Tibial artery (tissue), 4 donors: ENCODE data around the gene ZNRF1.
"Not testable (repeated sequence)": the region's sequence is repeated elsewhere in the genome, so short reads cannot be mapped to it uniquely, and the experiment has no call there.

ENCODE experiments used
- DNase-seq, 2 donors: peaks; one replicate each; pipeline ENCODE4 v3.0.0-alpha.2; 2019
- H3K27ac ChIP-seq, 2 donors: fragments of 200-600 bp; sonication (generic) in 1 of 2; 1 replicate in 1 of 2; 2 replicates in 1 of 2; pipeline ENCODE4 v1.5.1; 2018 to 2019; ENCODE audit warnings: mild to moderate bottlenecking in 1 of 2
- H3K27me3 ChIP-seq, 2 donors: fragments of 200-600 bp; sonication (generic) in 1 of 2; one replicate each; pipeline versions ENCODE4 v1.5.1 to v1.6.0; 2016 to 2019
- H3K36me3 ChIP-seq, 3 donors: fragments of 200-600 bp; sonication (generic) in 2 of 3; one replicate each; pipeline ENCODE4 v1.5.1; 2016 to 2019; ENCODE audit warnings: mild to moderate bottlenecking in 2 of 3
- H3K4me1 ChIP-seq, 4 donors: fragments of 200-600 bp; sonication (generic) in 2 of 4; 1 replicate in 3 of 4; 2 replicates in 1 of 4; pipeline ENCODE4 v1.5.1; 2016 to 2019
- H3K4me3 ChIP-seq, 2 donors: fragments of 200-600 bp; sonication (generic) in 1 of 2; 1 replicate in 1 of 2; 2 replicates in 1 of 2; pipeline ENCODE4 v1.5.1; 2018 to 2019; ENCODE audit warnings: mild to moderate bottlenecking in 2 of 2
- H3K9me3 ChIP-seq, 3 donors: fragments of 200-600 bp; sonication (generic) in 1 of 3; one replicate each; pipeline ENCODE4 v1.5.1; 2016 to 2019
- intact Hi-C: fragments of 100-400 bp; cut with DNase I; formaldehyde crosslinking; loops from one replicate; pipeline ENCODE4 v1.15.0; 2023; ENCODE audit warnings: low total_unique reads
- TF ChIP-seq, protein P1 (sequence below), 2 experiments: fragments of 200-600 bp in 1 of 2; fragments of 450-650 bp in 1 of 2; IDR thresholded peaks; one replicate each; pipeline ENCODE4 v1.5.1; 2017 to 2019; ENCODE audit warnings: antibody characterized with exemption in 2 of 2, mild to moderate bottlenecking in 1 of 2, moderate library complexity in 1 of 2

The ZNRF1 gene

DNA sequence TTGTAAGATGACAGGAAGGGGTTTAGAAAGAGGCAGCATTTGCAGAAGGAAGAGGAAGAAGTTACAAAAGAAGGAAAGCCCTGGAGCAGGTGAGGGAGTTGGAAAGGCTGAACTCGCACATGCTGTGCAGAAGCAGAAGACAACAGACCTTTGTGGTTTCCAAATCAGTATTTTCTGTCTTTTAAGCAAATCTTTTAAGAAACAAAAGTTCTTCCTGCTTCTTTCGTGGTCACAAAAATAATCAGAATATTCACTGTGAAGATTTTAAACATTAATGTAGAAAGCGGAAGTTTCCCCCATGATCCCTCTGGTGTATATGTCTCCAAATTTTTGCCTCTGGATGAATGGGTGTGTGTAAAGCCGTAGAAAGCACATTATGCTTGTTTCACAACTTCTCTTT lies 25.8 kb downstream of the ZNRF1 start:
- H3K36me3 ChIP-seq, result no peaks in the 10 kb centered on the region
- intact Hi-C loops, result no loop called here
- H3K27me3 ChIP-seq, result no peaks in the 10 kb centered on the region
- no peaks in the 10 kb centered on the region for H3K9me3 ChIP-seq
- TF ChIP-seq, protein P1, sequence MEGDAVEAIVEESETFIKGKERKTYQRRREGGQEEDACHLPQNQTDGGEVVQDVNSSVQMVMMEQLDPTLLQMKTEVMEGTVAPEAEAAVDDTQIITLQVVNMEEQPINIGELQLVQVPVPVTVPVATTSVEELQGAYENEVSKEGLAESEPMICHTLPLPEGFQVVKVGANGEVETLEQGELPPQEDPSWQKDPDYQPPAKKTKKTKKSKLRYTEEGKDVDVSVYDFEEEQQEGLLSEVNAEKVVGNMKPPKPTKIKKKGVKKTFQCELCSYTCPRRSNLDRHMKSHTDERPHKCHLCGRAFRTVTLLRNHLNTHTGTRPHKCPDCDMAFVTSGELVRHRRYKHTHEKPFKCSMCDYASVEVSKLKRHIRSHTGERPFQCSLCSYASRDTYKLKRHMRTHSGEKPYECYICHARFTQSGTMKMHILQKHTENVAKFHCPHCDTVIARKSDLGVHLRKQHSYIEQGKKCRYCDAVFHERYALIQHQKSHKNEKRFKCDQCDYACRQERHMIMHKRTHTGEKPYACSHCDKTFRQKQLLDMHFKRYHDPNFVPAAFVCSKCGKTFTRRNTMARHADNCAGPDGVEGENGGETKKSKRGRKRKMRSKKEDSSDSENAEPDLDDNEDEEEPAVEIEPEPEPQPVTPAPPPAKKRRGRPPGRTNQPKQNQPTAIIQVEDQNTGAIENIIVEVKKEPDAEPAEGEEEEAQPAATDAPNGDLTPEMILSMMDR (IDR thresholded peaks at IDR 0.05), result no peak
- H3K4me1 ChIP-seq, result peaks cover 0 to 22% (median 11%) of the 10 kb centered on the region in 4 donors
- DNase-seq, result no peak
- no peak overlapping the region for H3K4me3 ChIP-seq
- no peak overlapping the region for H3K27ac ChIP-seq

DNA sequence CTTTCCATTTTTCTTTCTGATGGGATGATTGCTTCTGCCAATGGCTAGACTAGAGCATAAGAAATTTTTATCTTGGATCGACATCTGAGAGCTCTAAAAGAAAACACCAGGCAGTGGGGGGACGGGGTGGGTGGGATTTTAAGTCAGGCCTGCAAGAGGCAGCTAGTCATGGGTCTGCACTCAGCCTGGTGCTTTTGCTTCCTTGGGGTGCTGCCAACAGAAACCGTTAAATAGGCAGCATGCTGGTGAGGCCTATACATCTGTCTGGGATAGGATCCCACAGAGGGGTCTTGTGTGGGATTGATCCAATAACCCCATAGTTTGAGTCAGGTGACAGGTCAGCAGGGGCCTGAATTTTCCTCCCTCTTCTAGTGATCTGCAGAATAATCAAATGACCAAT lies 26.9 kb downstream of the ZNRF1 start:
- H3K4me3 ChIP-seq, result no peak overlapping the region
- DNase-seq, result no peak
- peaks cover 0 to 22% (median 11%) of the 10 kb centered on the region in 4 donors for H3K4me1 ChIP-seq
- no peaks in the 10 kb centered on the region for H3K9me3 ChIP-seq
- H3K27me3 ChIP-seq, result no peaks in the 10 kb centered on the region
- intact Hi-C loops, result no loop called here
- TF ChIP-seq, protein P1 (IDR thresholded peaks at IDR 0.05), result no peak
- H3K36me3 ChIP-seq, result no peaks in the 10 kb centered on the region
- H3K27ac ChIP-seq, result peak overlapping the region; percentile 80 to 82

DNA sequence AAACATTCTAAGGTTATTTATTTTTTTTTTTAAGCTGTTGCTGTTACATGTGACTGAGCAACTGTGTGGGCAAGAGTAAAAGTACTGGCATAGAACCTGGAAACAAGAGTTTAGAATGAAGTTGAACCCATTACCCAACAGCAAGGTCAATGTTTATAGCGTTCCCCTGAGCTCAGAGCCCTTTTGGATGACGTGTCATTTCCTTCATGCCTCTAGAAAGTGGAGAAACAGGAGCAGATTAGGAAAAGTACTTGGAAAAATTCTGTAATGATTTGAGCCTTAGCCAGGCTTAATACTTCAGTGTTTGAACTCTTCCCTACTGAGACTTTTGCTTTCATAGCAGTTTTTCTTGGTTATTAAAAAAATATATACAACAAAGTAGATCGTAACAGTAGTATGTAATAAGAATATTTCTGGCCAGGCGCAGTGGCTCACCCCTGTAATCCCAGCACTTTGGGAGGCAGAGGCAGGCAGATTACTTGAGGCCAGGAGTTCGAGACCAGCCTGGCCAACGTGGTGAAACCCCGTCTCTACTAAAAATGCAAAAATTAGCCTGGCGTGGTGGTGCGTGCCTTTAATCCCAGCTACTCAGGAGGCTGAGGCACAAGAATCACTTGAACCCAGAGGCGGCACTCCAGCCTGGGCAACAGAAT lies 27.5 kb downstream of the ZNRF1 start:
- Histone ChIP-seq H3K27ac (peak overlapping the region; percentile 80 to 82), H3K4me1 (peaks cover 0 to 22% (median 11%) of the 10 kb centered on the region in 4 donors)
- intact Hi-C loops, H3K36me3 ChIP-seq, H3K9me3 ChIP-seq, H3K4me3 ChIP-seq, H3K27me3 ChIP-seq: not testable (repeated sequence)
- DNase-seq, result peak; percentile 62 to 76

DNA sequence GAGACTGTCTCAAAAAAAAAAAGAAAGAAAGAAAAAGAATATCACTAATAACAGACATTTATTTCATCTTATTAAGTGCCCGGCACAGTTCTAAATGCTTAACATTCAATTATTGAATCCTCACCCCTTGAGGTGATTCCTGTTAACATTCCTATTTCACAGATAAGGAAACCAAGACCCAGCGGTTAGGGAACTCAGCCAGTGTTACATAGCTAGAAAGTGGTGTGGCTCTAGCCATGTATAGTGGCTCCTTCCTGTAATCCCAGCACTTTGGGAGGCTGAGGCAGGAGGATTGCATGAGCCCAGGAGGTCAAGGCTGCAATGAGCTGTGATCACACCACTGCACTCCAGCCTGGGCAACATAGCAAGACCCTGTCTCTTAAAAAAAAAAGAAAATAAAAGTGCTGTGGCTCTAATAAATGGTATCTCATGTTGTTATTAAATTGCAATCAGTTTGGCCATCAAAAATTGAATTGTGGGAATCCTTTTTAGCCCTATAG lies 28.1 kb downstream of the ZNRF1 start:
- no peak overlapping the region for H3K4me3 ChIP-seq
- intact Hi-C loops, result no loop called here
- no peak for DNase-seq
- H3K27me3 ChIP-seq, result no peaks in the 10 kb centered on the region
- H3K4me1 ChIP-seq, result peaks cover 0 to 22% (median 11%) of the 10 kb centered on the region in 4 donors
- peak overlapping the region; percentile 80 to 82 for H3K27ac ChIP-seq
- no peaks in the 10 kb centered on the region for H3K36me3 ChIP-seq
- TF ChIP-seq, protein P1 (IDR thresholded peaks at IDR 0.05), result no peak
- H3K9me3 ChIP-seq, result no peaks in the 10 kb centered on the region

DNA sequence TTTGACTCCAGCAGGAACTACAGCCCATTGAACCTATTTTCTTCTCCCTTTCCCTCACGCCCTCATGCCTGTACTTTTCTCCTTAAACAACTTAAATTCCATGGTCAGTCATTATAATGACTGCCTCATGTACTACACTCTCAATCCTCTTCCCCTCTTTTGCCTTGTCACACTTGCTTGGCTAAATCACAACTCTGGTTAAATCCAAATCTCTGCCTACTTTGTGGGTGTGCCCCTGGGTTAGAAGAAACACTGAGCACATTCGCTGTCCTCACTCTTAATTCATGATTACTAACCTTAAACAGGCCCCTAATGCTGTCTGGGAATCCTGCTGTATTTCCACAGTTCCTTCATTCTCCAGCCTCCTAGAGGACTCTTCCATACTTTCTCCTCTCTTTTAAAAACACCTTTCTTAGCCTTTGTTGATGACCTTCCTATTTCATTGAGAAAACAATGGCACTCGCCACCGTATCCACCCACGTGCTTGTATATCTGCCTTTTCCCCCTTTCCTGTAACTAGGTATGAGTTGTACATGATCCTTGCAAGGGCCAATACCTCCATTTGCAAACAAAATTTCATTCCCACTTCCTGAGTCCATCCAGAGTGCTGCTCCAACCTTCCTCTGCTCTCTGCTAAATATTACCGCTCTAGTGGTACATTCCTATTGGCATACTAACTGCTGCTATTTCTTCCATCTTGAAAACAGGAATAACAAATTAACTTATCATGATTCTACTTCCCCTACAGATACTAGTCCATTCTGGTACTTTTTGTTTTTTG lies 28.9 kb downstream of the ZNRF1 start:
- H3K4me3 ChIP-seq, result no peak overlapping the region
- peaks cover 0 to 22% (median 11%) of the 10 kb centered on the region in 4 donors for H3K4me1 ChIP-seq
- H3K9me3 ChIP-seq, result no peaks in the 10 kb centered on the region
- no peak for DNase-seq
- TF ChIP-seq, protein P1 (IDR thresholded peaks at IDR 0.05), result no peak
- H3K27ac ChIP-seq, result peak overlapping the region in 1 of 2 donors; percentile 82
- intact Hi-C loops, result no loop called here
- H3K27me3 ChIP-seq, result no peaks in the 10 kb centered on the region
- H3K36me3 ChIP-seq, result no peaks in the 10 kb centered on the region

DNA sequence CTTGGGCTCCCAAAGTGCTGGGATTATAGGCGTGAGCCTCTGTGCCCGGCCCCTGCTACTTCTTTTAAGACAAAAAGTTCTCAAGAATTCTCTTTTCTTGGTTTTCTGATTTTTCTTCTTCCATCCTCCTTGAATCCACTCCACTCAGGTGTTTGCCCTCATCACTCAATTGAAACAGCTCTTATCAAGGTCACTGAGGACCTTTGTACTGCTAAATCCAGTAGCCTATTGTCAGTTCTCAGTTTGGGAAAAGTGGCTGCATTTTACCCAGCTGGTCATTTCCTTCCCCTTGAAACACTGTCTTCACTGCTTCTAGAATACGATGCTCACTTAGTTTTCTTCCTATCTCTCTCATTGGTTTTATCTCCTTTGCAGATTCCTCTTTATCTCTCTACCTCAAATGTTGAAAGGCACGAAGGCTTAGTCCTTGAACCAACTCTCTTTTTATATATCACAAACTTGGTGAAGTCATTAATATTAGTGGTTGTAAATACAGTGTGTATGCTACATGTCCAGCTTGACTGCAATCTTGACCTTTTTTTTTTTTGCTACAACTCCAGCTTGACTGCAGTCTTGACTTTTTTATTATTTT lies 29.8 kb downstream of the ZNRF1 start:
- Histone ChIP-seq H3K4me1 (peaks cover 0 to 22% (median 11%) of the 10 kb centered on the region in 4 donors), H3K36me3 (no peaks in the 10 kb centered on the region)
- no peak for DNase-seq

More for the DNA sequence above, 29.8 kb downstream of the ZNRF1 start:
- no peaks in the 10 kb centered on the region for H3K27me3 ChIP-seq
- H3K4me3 ChIP-seq, result no peak overlapping the region
- no peak overlapping the region for H3K27ac ChIP-seq
- TF ChIP-seq, protein P1 (IDR thresholded peaks at IDR 0.05), result no peak
- no peaks in the 10 kb centered on the region for H3K9me3 ChIP-seq
- intact Hi-C loops, result no loop called here
